Endothelial cell of umbilical vein (primary cell): ENCODE results near the gene POFUT2. TPM values are rescaled to one million over a fixed set of nuclear protein-coding genes. Genes with fewer than 3 reads are reported as not detected.

Experiments
- BruUV-seq: library from RNA; stranded (reverse); fragments of 400-500 nt; replicated peaks from 2 replicates; lab custom pipeline; 2021; lab: Mats Ljungman, UMichigan
- CTCF ChIA-PET: fragments of 300-600, 350-600 bp; sonication (Branson Sonifier 250); formaldehyde crosslinking; loops from one replicate; lab custom pipeline; 2021; ENCODE audit warnings: antibody characterized with exemption, inconsistent platforms; lab: Charles Lee
- POLR2A ChIA-PET: fragments of 300-600, 350-600 bp; sonication (Branson Sonifier 250); formaldehyde crosslinking; loops from one replicate; lab custom pipeline; 2021; ENCODE audit warnings: antibody characterized with exemption, inconsistent platforms; lab: Charles Lee
- DNase-seq: peaks from one replicate; pipeline ENCODE4 v3.0.0-alpha.2; 2011; ENCODE audit warnings: low read depth, low spot score
- FAIRE-seq: peaks from 2 replicates; lab custom pipeline; 2011; peaks lifted over from hg19 to GRCh38; lab: Jason Lieb, UNC
- H2AFZ ChIP-seq: 2 replicates; pipeline ENCODE4 v1.6.0; 2012; ENCODE audit warnings: low read depth, low read length, control low read depth, inconsistent platforms
- H3K27ac ChIP-seq: 2 replicates; pipeline ENCODE4 v1.5.1; 2011; ENCODE audit warnings: low read depth, mild to moderate bottlenecking, control low read depth, low read length, moderate library complexity; ENCODE audit not compliant: insufficient read depth
- H3K27me3 ChIP-seq, 2 experiments: 2 replicates each; pipeline versions ENCODE4 v1.6.0 to v1.6.1; 2011; ENCODE audit warnings: low read length in 2 of 2, mixed read lengths in 1 of 2; ENCODE audit not compliant: control insufficient read depth in 2 of 2, insufficient read depth in 2 of 2
- H3K36me3 ChIP-seq, 2 experiments: 2 replicates in 1 of 2; 3 replicates in 1 of 2; pipeline ENCODE4 v1.5.1; 2011; ENCODE audit warnings: low read length in 2 of 2, mild to moderate bottlenecking in 1 of 2, moderate library complexity in 1 of 2; ENCODE audit not compliant: control insufficient read depth in 2 of 2, insufficient read depth in 2 of 2; ENCODE audit errors: extremely low read depth in 1 of 2
- H3K4me1 ChIP-seq: 3 replicates; pipeline ENCODE4 v1.5.1; 2011; ENCODE audit warnings: mild to moderate bottlenecking, low read length; ENCODE audit not compliant: control insufficient read depth, insufficient read depth; ENCODE audit errors: extremely low read depth
- H3K4me2 ChIP-seq: 2 replicates; pipeline ENCODE4 v1.6.1; 2011; ENCODE audit warnings: low read length, control low read depth, mixed read lengths; ENCODE audit not compliant: insufficient read depth
- H3K4me3 ChIP-seq, 3 experiments: fragments of 200-600 bp in 1 of 3; sonication (generic), shearing (Covaris generic) in 1 of 3; replicated peaks in 1 of 3; 2 replicates each; pipeline ENCODE4 v1.5.1; 2011 to 2016; ENCODE audit warnings: control low read depth in 3 of 3, low read length in 3 of 3, mild to moderate bottlenecking in 2 of 3, inconsistent platforms in 1 of 3, low read depth in 1 of 3, moderate library complexity in 1 of 3; ENCODE audit not compliant: insufficient read depth in 1 of 3
- H3K79me2 ChIP-seq: 2 replicates; pipeline ENCODE4 v1.6.0; 2012; ENCODE audit warnings: low read length, inconsistent platforms; ENCODE audit not compliant: control insufficient read depth, insufficient read depth
- H3K9ac ChIP-seq: replicated peaks from 2 replicates; pipeline ENCODE3; 2011; ENCODE audit warnings: low read length, control low read depth; ENCODE audit not compliant: insufficient read depth; ENCODE audit errors: extremely low read depth
- H3K9me1 ChIP-seq: replicated peaks from 3 replicates; pipeline ENCODE4 v1.6.0; 2011; ENCODE audit warnings: mild to moderate bottlenecking, low read length; ENCODE audit not compliant: control insufficient read depth, insufficient read depth; ENCODE audit errors: extremely low read depth
- H3K9me3 ChIP-seq: replicated peaks from 2 replicates; pipeline ENCODE4 v1.5.1; 2012; ENCODE audit warnings: low read length, inconsistent platforms; ENCODE audit not compliant: control insufficient read depth, insufficient read depth
- H4K20me1 ChIP-seq: replicated peaks from 2 replicates; pipeline ENCODE3; 2011; ENCODE audit warnings: mild to moderate bottlenecking, low read length; ENCODE audit not compliant: control insufficient read depth, insufficient read depth; ENCODE audit errors: extremely low read depth
- CTCF ChIP-seq, 2 donors: IDR thresholded peaks; 1 replicate in 1 of 2; 2 replicates in 1 of 2; pipeline ENCODE4 v1.5.1; 2011; ENCODE audit warnings: low read length in 2 of 2, mild to moderate bottlenecking in 2 of 2, moderate library complexity in 2 of 2, control low read depth in 1 of 2, inconsistent platforms in 1 of 2, low read depth in 1 of 2; ENCODE audit not compliant: insufficient read depth in 1 of 2; ENCODE audit errors: extremely low read depth in 1 of 2
- EZH2 ChIP-seq: IDR thresholded peaks from 2 replicates; pipeline ENCODE4 v1.6.1; 2012; ENCODE audit warnings: borderline replicate concordance, low read depth, mild to moderate bottlenecking, moderate library complexity, low read length, inconsistent platforms; ENCODE audit not compliant: severe bottlenecking
- FOS ChIP-seq: IDR thresholded peaks from 2 replicates; pipeline ENCODE4 v1.6.1; 2011; ENCODE audit warnings: mild to moderate bottlenecking, low read length, moderate library complexity, borderline replicate concordance; ENCODE audit not compliant: insufficient read depth
- GATA2 ChIP-seq: IDR thresholded peaks from 2 replicates; pipeline ENCODE4 v1.7.0; 2011; ENCODE audit warnings: low read depth, mild to moderate bottlenecking, moderate library complexity, mixed read lengths, low read length; ENCODE audit not compliant: insufficient read length, insufficient read depth
- JUN ChIP-seq: IDR thresholded peaks from 2 replicates; pipeline ENCODE4 v1.6.1; 2011; ENCODE audit warnings: borderline replicate concordance, low read depth; ENCODE audit not compliant: insufficient read length, insufficient read depth
- MAX ChIP-seq: IDR thresholded peaks from 2 replicates; pipeline ENCODE4 v1.6.1; 2011; ENCODE audit not compliant: insufficient read depth, insufficient read length
- MYC ChIP-seq: IDR thresholded peaks from one replicate; pipeline ENCODE4 v1.6.1; 2011; ENCODE audit warnings: mild to moderate bottlenecking, low read depth, low read length
- POLR2A ChIP-seq: IDR thresholded peaks from 2 replicates; pipeline ENCODE4 v1.6.1; 2012; ENCODE audit warnings: low read depth, mild to moderate bottlenecking, control low read depth, low read length
- POLR2AphosphoS5 ChIP-seq: IDR thresholded peaks from 2 replicates; pipeline ENCODE4 v1.6.1; 2012; ENCODE audit warnings: low read depth, mild to moderate bottlenecking, control low read depth, low read length, moderate library complexity; ENCODE audit not compliant: insufficient read depth
- dilution Hi-C: fragments of 300-500 bp; cut with MboI; formaldehyde crosslinking; loops from one replicate; pipeline ENCODE4 v1.15.0; 2019; ENCODE audit warnings: low sequenced_read_pairs; ENCODE audit not compliant: extremely low pct_ligation_motif_present
- intact Hi-C: fragments of 100-400 bp; cut with micrococcal nuclease; formaldehyde crosslinking; loops from one replicate; pipeline ENCODE4 v1.10.0; 2022
- polyA plus RNA-seq, 4 experiments: library from polyadenylated mRNA; depleted of rRNA in 3 of 4; stranded (reverse) in 3 of 4; unstranded in 1 of 4; fragments of >200 nt; gene quantifications; 2 replicates each; pipeline versions ENCODE4 v1.2.1 to v1.2.3, GENCODE V29; 2011 to 2012; ENCODE audit warnings: missing spikeins in 1 of 4
- total RNA-seq: library from RNA; stranded (reverse); gene quantifications from 2 replicates; pipeline ENCODE4 v1.2.3, GENCODE V29; 2021

The POFUT2 gene
- total and polyA plus RNA-seq, 2 donors (not counting 3 experiments of a cell fraction or from before 2014, with no cell fraction given) = 30.7 to 47.5 TPM

- POLR2A ChIA-PET = no interaction called here
- dilution Hi-C loops = no loop called here
These were observed 43.2 kb upstream of the POFUT2 start for GRCh38 chr21:45330851-45331261.

More at GRCh38 chr21:45330851-45331261, 43.2 kb upstream of the POFUT2 start:
- TF ChIP-seq GATA2 (no peak), MYC (no peak), CTCF (IDR thresholded peaks at IDR 0.05; ENCODE audit: extremely low read depth in 1 of 2, insufficient read depth in 1 of 2, low read depth in 1 of 2, low read length in 2 of 2) (no peak), EZH2 (no peak), FOS (no peak), POLR2A (no peak), JUN (no peak), MAX (no peak), POLR2AphosphoS5 (no peak)
- BruUV-seq = no TSS peak
- CTCF ChIA-PET = no interaction called here
- Histone ChIP-seq H2AFZ (no peak overlapping the region), H3K9ac (no peak overlapping the region), H3K4me3 (no peak overlapping the region), H3K36me3 (no peaks in the 10 kb centered on the region), H4K20me1 (no peaks in the 10 kb centered on the region), H3K79me2 (no peaks in the 10 kb centered on the region), H3K27ac (no peak overlapping the region), H3K4me2 (no peak overlapping the region), H3K4me1 (no peaks in the 10 kb centered on the region), H3K9me3 (no peaks in the 10 kb centered on the region), H3K9me1 (no peaks in the 10 kb centered on the region), H3K27me3 (no peaks in the 10 kb centered on the region)
- DNase-seq = no peak
- FAIRE-seq = no peak
- intact Hi-C loops = no loop called here
